ENCODE data around the gene ALDH1L1.

ALDH1L1 gene

GRCh38 chr3:126194713-126195305 is 14.4 kb upstream of the ALDH1L1 start:
- DNase-seq (ENCODE audit: low read depth), result peak; percentile 54

GRCh38 chr3:126191246-126191645 is 10.9 kb upstream of the ALDH1L1 start:
- no peak for DNase-seq (ENCODE audit: low read depth)

GRCh38 chr3:126187920-126188319 is 7.5 kb upstream of the ALDH1L1 start:
- no peak for DNase-seq (ENCODE audit: low read depth)

GRCh38 chr3:126186749-126187148 is 6.4 kb upstream of the ALDH1L1 start:
- no peak for DNase-seq (ENCODE audit: low read depth)

- DNase-seq (ENCODE audit: low read depth), result no peak
Observed at GRCh38 chr3:126186271-126186670, 5.9 kb upstream of the ALDH1L1 start.

- no peak for DNase-seq (ENCODE audit: low read depth)
Observed at GRCh38 chr3:126184465-126185000, 4.1 kb upstream of the ALDH1L1 start.

GRCh38 chr3:126181398-126181725 is 976 bp upstream of the ALDH1L1 start:
- no peak for DNase-seq (ENCODE audit: low read depth)

GRCh38 chr3:126179825-126180476 is 435 bp downstream of the ALDH1L1 start:
- no peak for DNase-seq (ENCODE audit: low read depth)

GRCh38 chr3:126170073-126170777 is 10.2 kb downstream of the ALDH1L1 start:
- no peak for DNase-seq (ENCODE audit: low read depth)

- no peak for DNase-seq (ENCODE audit: low read depth)
Observed at GRCh38 chr3:126167566-126167965, 12.8 kb downstream of the ALDH1L1 start.

- no peak for DNase-seq (ENCODE audit: low read depth)
Observed at GRCh38 chr3:126166009-126166408, 14.4 kb downstream of the ALDH1L1 start.

- no peak for DNase-seq (ENCODE audit: low read depth)
Observed at GRCh38 chr3:126161309-126161708, 19.1 kb downstream of the ALDH1L1 start.

GRCh38 chr3:126160243-126161210 is 19.9 kb downstream of the ALDH1L1 start:
- DNase-seq (ENCODE audit: low read depth), result no peak

- DNase-seq (ENCODE audit: low read depth), result no peak
Observed at GRCh38 chr3:126159476-126159875, 20.9 kb downstream of the ALDH1L1 start.

- no peak for DNase-seq (ENCODE audit: low read depth)
Observed at GRCh38 chr3:126158912-126159454, 21.4 kb downstream of the ALDH1L1 start.

GRCh38 chr3:126158016-126158911 is 22.1 kb downstream of the ALDH1L1 start:
- no peak for DNase-seq (ENCODE audit: low read depth)

GRCh38 chr3:126157083-126157768 is 23.2 kb downstream of the ALDH1L1 start:
- no peak for DNase-seq (ENCODE audit: low read depth)

GRCh38 chr3:126156468-126156867 is 23.9 kb downstream of the ALDH1L1 start:
- DNase-seq (ENCODE audit: low read depth), result no peak

GRCh38 chr3:126155819-126156218 is 24.6 kb downstream of the ALDH1L1 start:
- no peak for DNase-seq (ENCODE audit: low read depth)

GRCh38 chr3:126155280-126155640 is 25.1 kb downstream of the ALDH1L1 start:
- DNase-seq (ENCODE audit: low read depth), result no peak

Data from ELR (cell line).